Left ventricle myocardium inferior (tissue), 1 donor: ENCODE results near the gene VNN1. TPM values are rescaled to one million over a fixed set of nuclear protein-coding genes. Genes with fewer than 3 reads are reported as not detected.
A peak's percentile ranks its signal among the peaks of the same experiment; 100 is the strongest.

Experiments used
- DNase-seq: peaks from one replicate; pipeline ENCODE4 v3.0.0-alpha.2; 2020
- H3K27ac ChIP-seq: fragments of 200-600 bp; replicated peaks from 2 replicates; pipeline ENCODE4 v1.8.0; 2021
- H3K27me3 ChIP-seq: fragments of 200-600 bp; 2 replicates; pipeline ENCODE4 v1.8.0; 2021; ENCODE audit warnings: low read depth
- H3K36me3 ChIP-seq: fragments of 200-600 bp; 2 replicates; pipeline ENCODE4 v1.8.0; 2021
- H3K4me1 ChIP-seq: fragments of 200-600 bp; 2 replicates; pipeline ENCODE4 v1.8.0; 2021
- H3K4me3 ChIP-seq: fragments of 200-600 bp; 2 replicates; pipeline ENCODE4 v1.8.0; 2021; ENCODE audit warnings: mild to moderate bottlenecking, moderate library complexity
- H3K9me3 ChIP-seq: fragments of 200-600 bp; replicated peaks from 2 replicates; pipeline ENCODE4 v1.8.0; 2021
- CTCF ChIP-seq: fragments of 200-600 bp; IDR thresholded peaks from 2 replicates; pipeline ENCODE4 v1.8.0; 2021; ENCODE audit warnings: antibody characterized with exemption, mild to moderate bottlenecking, borderline replicate concordance
- intact Hi-C: fragments of 100-400 bp; cut with micrococcal nuclease; formaldehyde crosslinking; loops from one replicate; pipeline ENCODE4 v1.11.0; 2022
- total RNA-seq: library from RNA; stranded (reverse); fragmentation: NEBNext Ultra II Directional; extraction: Animal tissue kit (Norgen Biotek cat#: 25700); gene quantifications from one replicate; pipeline ENCODE4 v1.2.1, GENCODE V29; 2021
- donor health status: DM: no; HTN: yes; CAD: no; lungs with severe emphysema.

Gene VNN1
- total RNA-seq, 1 donor from 2014 or later, result 1.1 TPM

- intact Hi-C loops, result no loop called here
- no peaks in the 10 kb centered on the region for H3K27me3 ChIP-seq
- H3K4me3 ChIP-seq, result no peak overlapping the region
- H3K9me3 ChIP-seq, result no peaks in the 10 kb centered on the region
- DNase-seq, result no peak
- no peaks in the 10 kb centered on the region for H3K36me3 ChIP-seq
- no peak overlapping the region for H3K27ac ChIP-seq
- peaks cover 4% of the 10 kb centered on the region for H3K4me1 ChIP-seq
- TF ChIP-seq CTCF, result no peak
These were observed 40.3 kb downstream of the VNN1 start for GRCh38 chr6:132673376-132674094.

- no peak overlapping the region for H3K4me3 ChIP-seq
- no peaks in the 10 kb centered on the region for H3K9me3 ChIP-seq
- no peak for DNase-seq
- intact Hi-C loops, result no loop called here
- no peak for TF ChIP-seq CTCF
- H3K27ac ChIP-seq, result no peak overlapping the region
- peaks cover 4% of the 10 kb centered on the region for H3K4me1 ChIP-seq
- no peaks in the 10 kb centered on the region for H3K36me3 ChIP-seq
- no peaks in the 10 kb centered on the region for H3K27me3 ChIP-seq
These were observed 42.6 kb downstream of the VNN1 start for GRCh38 chr6:132671295-132671694.

- Histone ChIP-seq H3K36me3 (no peaks in the 10 kb centered on the region), H3K4me3 (no peak overlapping the region), H3K9me3 (peaks cover 1% of the 10 kb centered on the region), H3K27ac (no peak overlapping the region), H3K4me1 (peaks cover 4% of the 10 kb centered on the region), H3K27me3 (no peaks in the 10 kb centered on the region)
- peak; percentile 66 for TF ChIP-seq CTCF
- no peak for DNase-seq
- intact Hi-C loops, result loop anchor here (5.0 kb wide), 1 partner anchor 98 kb away; no protein-coding TSS in a partner anchor
These were observed 44.1 kb downstream of the VNN1 start for GRCh38 chr6:132669690-132670291.

GRCh38 chr6:132666118-132666517 lies 47.7 kb downstream of the VNN1 start:
- no peak for DNase-seq
- no peak for TF ChIP-seq CTCF
- Histone ChIP-seq H3K27me3 (no peaks in the 10 kb centered on the region), H3K27ac (no peak overlapping the region), H3K9me3 (peaks cover 8% of the 10 kb centered on the region), H3K4me3 (no peak overlapping the region), H3K4me1 (peaks cover 4% of the 10 kb centered on the region), H3K36me3 (no peaks in the 10 kb centered on the region)
- intact Hi-C loops, result loop anchor here (5.0 kb wide), 1 partner anchor 101 kb away; no protein-coding TSS in a partner anchor

GRCh38 chr6:132664309-132665034 lies 49.4 kb downstream of the VNN1 start:
- TF ChIP-seq CTCF, result no peak
- peaks cover 8% of the 10 kb centered on the region for H3K9me3 ChIP-seq
- DNase-seq, result no peak
- intact Hi-C loops, result loop anchor here (5.0 kb wide), 1 partner anchor 103 kb away; no protein-coding TSS in a partner anchor
- no peaks in the 10 kb centered on the region for H3K36me3 ChIP-seq
- H3K27me3 ChIP-seq, result no peaks in the 10 kb centered on the region
- H3K27ac ChIP-seq, result no peak overlapping the region
- no peak overlapping the region for H3K4me3 ChIP-seq
- no peaks in the 10 kb centered on the region for H3K4me1 ChIP-seq
